HEK293 (cell line): ENCODE results near the gene PJA2.
"Not testable (repeated sequence)": the region's sequence is repeated elsewhere in the genome, so short reads cannot be mapped to it uniquely, and the experiment has no call there.

Experiments
- ZNF555 ChIP-seq: fragments of 450-650 bp; formaldehyde crosslinking; conservative IDR thresholded peaks from 2 replicates; pipeline ENCODE4 v1.5.1; 2017; ENCODE audit warnings: missing biosample characterization, mild to moderate bottlenecking, missing genetic modification characterization, inconsistent platforms
- TF ChIP-seq, protein P1 (sequence below): fragments of 450-650 bp; formaldehyde crosslinking; IDR thresholded peaks from 2 replicates; pipeline ENCODE4 v1.5.1; 2016; ENCODE audit warnings: missing biosample characterization, missing genetic modification characterization

DNA sequence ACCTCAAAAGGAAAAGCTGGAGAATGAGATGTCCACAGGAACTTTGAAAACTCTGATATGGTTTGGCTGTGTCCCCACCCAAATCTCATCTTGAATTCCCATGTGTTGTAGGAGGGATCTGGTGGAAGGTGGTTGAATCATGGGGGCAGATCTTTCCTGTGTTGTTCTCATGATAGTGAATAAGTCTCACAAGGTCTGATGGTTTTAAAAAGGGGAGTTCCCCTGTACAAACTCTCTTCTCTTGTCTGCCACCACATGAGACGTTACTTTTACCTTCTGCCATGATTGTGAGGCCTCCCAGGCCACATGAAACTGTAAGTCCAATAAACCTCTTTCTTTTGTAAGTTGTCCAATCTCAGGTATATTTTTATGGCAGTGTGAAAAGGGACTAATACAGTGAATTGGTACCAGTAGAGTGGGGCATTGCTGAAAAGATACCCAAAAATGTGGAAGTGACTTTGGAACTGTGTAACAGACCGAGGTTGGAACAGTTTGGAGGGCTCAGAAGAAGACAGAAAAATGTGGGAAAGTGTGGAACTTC is 4.2 kb upstream of the PJA2 start:
- not testable (repeated sequence) for TF ChIP-seq ZNF555 (tag by site-specific recombination)
- TF ChIP-seq, protein P1, sequence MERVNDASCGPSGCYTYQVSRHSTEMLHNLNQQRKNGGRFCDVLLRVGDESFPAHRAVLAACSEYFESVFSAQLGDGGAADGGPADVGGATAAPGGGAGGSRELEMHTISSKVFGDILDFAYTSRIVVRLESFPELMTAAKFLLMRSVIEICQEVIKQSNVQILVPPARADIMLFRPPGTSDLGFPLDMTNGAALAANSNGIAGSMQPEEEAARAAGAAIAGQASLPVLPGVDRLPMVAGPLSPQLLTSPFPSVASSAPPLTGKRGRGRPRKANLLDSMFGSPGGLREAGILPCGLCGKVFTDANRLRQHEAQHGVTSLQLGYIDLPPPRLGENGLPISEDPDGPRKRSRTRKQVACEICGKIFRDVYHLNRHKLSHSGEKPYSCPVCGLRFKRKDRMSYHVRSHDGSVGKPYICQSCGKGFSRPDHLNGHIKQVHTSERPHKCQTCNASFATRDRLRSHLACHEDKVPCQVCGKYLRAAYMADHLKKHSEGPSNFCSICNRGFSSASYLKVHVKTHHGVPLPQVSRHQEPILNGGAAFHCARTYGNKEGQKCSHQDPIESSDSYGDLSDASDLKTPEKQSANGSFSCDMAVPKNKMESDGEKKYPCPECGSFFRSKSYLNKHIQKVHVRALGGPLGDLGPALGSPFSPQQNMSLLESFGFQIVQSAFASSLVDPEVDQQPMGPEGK (tag by site-specific recombination) = not testable (repeated sequence)
